ENCODE results near the gene MAPK8IP1. TPM values are rescaled to one million over a fixed set of nuclear protein-coding genes. Genes with fewer than 3 reads are reported as not detected.

Gene MAPK8IP1
- total and polyA plus RNA-seq, 2 donors (not counting 3 experiments of a cell fraction or from before 2014, with no cell fraction given) = 4.1 to 4.8 TPM

DNA sequence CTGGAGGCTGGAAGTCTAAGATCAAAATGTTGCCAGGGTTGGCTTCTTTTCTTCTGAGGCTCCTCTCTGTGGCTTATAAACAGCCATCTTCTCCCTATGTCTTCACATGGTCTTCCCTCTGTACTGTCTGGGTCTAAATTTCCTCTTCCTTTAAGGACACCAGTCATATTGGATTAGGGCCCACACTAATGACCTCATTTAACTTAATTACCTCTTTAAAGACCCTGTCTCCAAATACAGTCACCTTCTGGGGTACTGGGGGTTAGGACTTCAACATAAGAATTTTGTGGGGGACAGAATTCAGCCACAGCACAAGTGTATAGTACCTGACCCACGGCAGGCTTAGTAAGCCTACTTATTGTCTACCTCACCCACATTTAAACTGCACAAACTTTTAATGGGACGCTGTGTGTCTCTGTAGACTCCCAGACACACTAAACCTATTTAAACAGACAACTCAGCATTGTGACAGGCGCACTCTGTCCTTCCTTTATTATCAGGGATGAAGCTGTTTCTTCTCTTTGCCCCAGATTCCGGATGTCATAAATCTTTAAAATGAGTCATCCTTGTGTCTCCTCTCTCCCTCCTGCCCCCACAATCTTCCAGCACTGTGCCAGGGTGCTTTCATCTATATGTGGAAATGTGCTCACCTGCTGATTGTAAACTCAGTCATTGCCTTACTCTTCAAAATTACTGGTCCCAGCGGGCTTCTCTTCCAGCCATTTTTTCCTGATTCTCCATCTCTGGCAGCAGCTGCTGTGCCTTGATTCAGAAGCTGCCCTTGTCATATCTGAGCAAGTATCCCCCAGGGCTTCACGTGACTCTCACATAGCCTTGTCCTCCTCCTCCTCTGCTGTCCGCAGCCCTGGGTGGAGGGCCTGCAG, 5.4 kb upstream of the MAPK8IP1 start:
- no peak for FAIRE-seq
- DNase-seq (ENCODE audit: low read depth, low spot score) = no peak
- H3K27me3 ChIP-seq (ENCODE audit: control insufficient read depth in 2 of 2, insufficient read depth in 2 of 2, low read length in 2 of 2) = no peaks in the 10 kb centered on the region
- H3K9me3 ChIP-seq (replicated peaks; ENCODE audit: control insufficient read depth, insufficient read depth, low read length) = no peaks in the 10 kb centered on the region
- H3K4me2 ChIP-seq (ENCODE audit: insufficient read depth, low read length) = no peak overlapping the region
- H3K4me1 ChIP-seq (ENCODE audit: control insufficient read depth, extremely low read depth, insufficient read depth, low read length) = no peaks in the 10 kb centered on the region
- no peak overlapping the region for H3K4me3 ChIP-seq (replicated peaks in 1 of 3; ENCODE audit: insufficient read depth in 1 of 3, low read depth in 1 of 3, low read length in 3 of 3)
- H3K9ac ChIP-seq (replicated peaks; ENCODE audit: extremely low read depth, insufficient read depth, low read length) = no peak overlapping the region
- no peak overlapping the region for H2AFZ ChIP-seq (ENCODE audit: low read depth, low read length)
- TF ChIP-seq FOS (IDR thresholded peaks at IDR 0.05; ENCODE audit: borderline replicate concordance, insufficient read depth, low read length) = no peak
- no peak for TF ChIP-seq GATA2 (IDR thresholded peaks at IDR 0.05; ENCODE audit: insufficient read depth, insufficient read length, low read depth, low read length)
- TF ChIP-seq POLR2AphosphoS5 (IDR thresholded peaks at IDR 0.05; ENCODE audit: insufficient read depth, low read depth, low read length) = no peak
- no peak for TF ChIP-seq JUN (IDR thresholded peaks at IDR 0.05; ENCODE audit: borderline replicate concordance, insufficient read depth, insufficient read length, low read depth)
- TF ChIP-seq EZH2 (IDR thresholded peaks at IDR 0.05; ENCODE audit: borderline replicate concordance, low read depth, low read length, severe bottlenecking) = no peak
- no peak for TF ChIP-seq CTCF (IDR thresholded peaks at IDR 0.05; ENCODE audit: extremely low read depth in 1 of 2, insufficient read depth in 1 of 2, low read depth in 1 of 2, low read length in 2 of 2)
- TF ChIP-seq POLR2A (IDR thresholded peaks at IDR 0.05; ENCODE audit: low read depth, low read length) = no peak
- TF ChIP-seq, protein P1, sequence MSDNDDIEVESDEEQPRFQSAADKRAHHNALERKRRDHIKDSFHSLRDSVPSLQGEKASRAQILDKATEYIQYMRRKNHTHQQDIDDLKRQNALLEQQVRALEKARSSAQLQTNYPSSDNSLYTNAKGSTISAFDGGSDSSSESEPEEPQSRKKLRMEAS (IDR thresholded peaks at IDR 0.05; ENCODE audit: insufficient read depth, insufficient read length) = no peak
- no peak for TF ChIP-seq MYC (IDR thresholded peaks at IDR 0.05; ENCODE audit: low read depth, low read length)
- BruUV-seq (replicated peaks) = no TSS peak
- no peaks in the 10 kb centered on the region for H4K20me1 ChIP-seq (replicated peaks; ENCODE audit: control insufficient read depth, extremely low read depth, insufficient read depth, low read length)
- intact Hi-C loops (cut with micrococcal nuclease) = no loop called here
- ChIA-PET POLR2A (interaction anchor here (0.7 kb wide), 1 partner anchor 20 kb away, joined by 3 read pairs; no protein-coding TSS in a partner anchor), CTCF (no interaction called here)
- dilution Hi-C loops (cut with MboI; ENCODE audit: extremely low pct_ligation_motif_present, low sequenced_read_pairs) = no loop called here
- no peaks in the 10 kb centered on the region for H3K9me1 ChIP-seq (replicated peaks; ENCODE audit: control insufficient read depth, extremely low read depth, insufficient read depth, low read length)
- no peaks in the 10 kb centered on the region for H3K79me2 ChIP-seq (ENCODE audit: control insufficient read depth, insufficient read depth, low read length)
- H3K36me3 ChIP-seq (ENCODE audit: control insufficient read depth in 2 of 2, extremely low read depth in 1 of 2, insufficient read depth in 2 of 2, low read length in 2 of 2) = no peaks in the 10 kb centered on the region
- no peak overlapping the region for H3K27ac ChIP-seq (ENCODE audit: insufficient read depth, low read depth, low read length)
